K562 (cell line): ENCODE measurements around the gene KRTAP21-2. TPM values are rescaled to one million over a fixed set of nuclear protein-coding genes. Genes with fewer than 3 reads are reported as not detected.

Experiments used
- ATAC-seq: fragments of 200-7000 bp; cut with Tn5 transposase; 3 replicates; pipeline ENCODE4 v1.9.1; 2020; ENCODE audit warnings: moderate library complexity
- BruUV-seq: library from RNA; stranded (reverse); fragments of 400-500 nt; replicated peaks from 2 replicates; lab custom pipeline; 2021; lab: Mats Ljungman, UMichigan
- CTCF ChIA-PET: fragments of 300-600 bp; formaldehyde crosslinking; extraction: SDS; loops from one replicate; lab custom pipeline; 2021; ENCODE audit warnings: low intra/inter-chr PET ratio; lab: Yijun Ruan, JAX
- POLR2A ChIA-PET: fragments of 300-600, 350-650 bp; sonication (Branson Sonifier 250); formaldehyde crosslinking; extraction: SDS; loops from one replicate; lab custom pipeline; 2021; ENCODE audit warnings: antibody characterized with exemption, inconsistent platforms; lab: Yijun Ruan, JAX
- DNase-seq, 4 experiments: peaks; one replicate each; pipeline versions ENCODE4 v3.0.0 to v3.0.0-alpha.2; 2011 to 2018; ENCODE audit warnings: low spot score in 3 of 4, mixed read lengths in 3 of 4; ENCODE audit errors: extremely low read depth in 1 of 4
- FAIRE-seq: peaks from 2 replicates; lab custom pipeline; 2011; peaks lifted over from hg19 to GRCh38; lab: Jason Lieb, UNC
- H2AFZ ChIP-seq: 2 replicates; pipeline ENCODE4 v1.6.0; 2011; ENCODE audit warnings: low read depth, low read length, control low read depth, inconsistent platforms
- H3K27ac ChIP-seq: fragments of 200-600 bp; 3 replicates; pipeline ENCODE4 v1.8.0; 2011; ENCODE audit warnings: low read depth, mild to moderate bottlenecking, control low read depth, inconsistent platforms, low read length, moderate library complexity, mixed read lengths; ENCODE audit errors: extremely low read depth
- H3K27me3 ChIP-seq, 2 experiments: fragments of 300-600 bp in 1 of 2; 2 replicates in 1 of 2; 3 replicates in 1 of 2; pipeline versions ENCODE4 v1.6.0 to v1.8.0; 2011; ENCODE audit warnings: inconsistent platforms in 2 of 2, low read length in 2 of 2, mild to moderate bottlenecking in 1 of 2, mixed read lengths in 1 of 2, moderate library complexity in 1 of 2; ENCODE audit not compliant: control insufficient read depth in 2 of 2, insufficient read depth in 2 of 2
- H3K36me3 ChIP-seq: fragments of 300-600 bp; 3 replicates; pipeline ENCODE4 v1.8.0; 2011; ENCODE audit warnings: mild to moderate bottlenecking, low read length, inconsistent platforms; ENCODE audit not compliant: control insufficient read depth, insufficient read depth
- H3K4me1 ChIP-seq, 2 experiments: fragments of 200-600 bp in 1 of 2; replicated peaks in 1 of 2; 2 replicates in 1 of 2; 3 replicates in 1 of 2; pipeline versions ENCODE4 v1.5.1 to v1.8.0; 2011; ENCODE audit warnings: inconsistent platforms in 2 of 2, low read length in 2 of 2, mild to moderate bottlenecking in 1 of 2, mixed read lengths in 1 of 2, moderate library complexity in 1 of 2; ENCODE audit not compliant: control insufficient read depth in 2 of 2, insufficient read depth in 2 of 2
- H3K4me2 ChIP-seq: 2 replicates; pipeline ENCODE4 v1.6.1; 2011; ENCODE audit warnings: low read length, control low read depth, inconsistent platforms, mixed read lengths; ENCODE audit not compliant: insufficient read depth
- H3K4me3 ChIP-seq: fragments of 200-600 bp; sonication (generic), shearing (Covaris generic); 2 replicates; pipeline ENCODE4 v1.5.1; 2016; ENCODE audit warnings: control low read depth, inconsistent platforms
- H3K79me2 ChIP-seq: fragments of 200-600 bp; 3 replicates; pipeline ENCODE4 v1.8.0; 2011; ENCODE audit warnings: low read length, inconsistent platforms; ENCODE audit not compliant: control insufficient read depth, insufficient read depth
- H3K9ac ChIP-seq, 2 experiments: 2 replicates each; pipeline versions ENCODE4 v1.6.0 to v1.6.1; 2011; ENCODE audit warnings: low read depth in 2 of 2, low read length in 2 of 2, control low read depth in 1 of 2, inconsistent platforms in 1 of 2, mild to moderate bottlenecking in 1 of 2, mixed read lengths in 1 of 2; ENCODE audit not compliant: insufficient read depth in 1 of 2
- H3K9me1 ChIP-seq: one replicate; pipeline ENCODE4 v1.6.0; 2011; ENCODE audit warnings: inconsistent platforms, mild to moderate bottlenecking, low read length, moderate library complexity; ENCODE audit not compliant: control insufficient read depth, insufficient read depth
- H3K9me3 ChIP-seq: replicated peaks from 2 replicates; pipeline ENCODE4 v1.5.1; 2011; ENCODE audit warnings: low read depth, low read length, inconsistent platforms; ENCODE audit not compliant: control insufficient read depth, insufficient read depth
- H4K20me1 ChIP-seq: replicated peaks from 2 replicates; pipeline ENCODE4 v1.6.1; 2011; ENCODE audit warnings: low read length, inconsistent platforms, mixed read lengths; ENCODE audit not compliant: control insufficient read depth, insufficient read depth
- AFF4 ChIP-seq: sonication (generic); formaldehyde crosslinking; IDR thresholded peaks from 2 replicates; pipeline ENCODE4 v1.8.0; 2023; ENCODE audit warnings: mild to moderate bottlenecking, missing genetic modification reagents
- ATF1 ChIP-seq, 2 experiments: fragments of 450-650 bp in 1 of 2; IDR thresholded peaks; 2 replicates each; pipeline ENCODE4 v1.6.1; 2016; ENCODE audit warnings: missing compliant biosample characterization in 1 of 2, missing genetic modification characterization in 1 of 2
- BCLAF1 ChIP-seq, 2 experiments: fragments of 450-650 bp in 1 of 2; IDR thresholded peaks; 2 replicates each; pipeline ENCODE4 v1.6.1; 2011 to 2017; ENCODE audit warnings: low read depth in 2 of 2, antibody characterized with exemption in 1 of 2, borderline replicate concordance in 1 of 2, low read length in 1 of 2, mild to moderate bottlenecking in 1 of 2, mixed read lengths in 1 of 2; ENCODE audit not compliant: control insufficient read depth in 1 of 2
- ESRRB ChIP-seq: fragments of 250-450 bp; sonication (Bioruptor Pico); IDR thresholded peaks from 2 replicates; pipeline ENCODE4 v1.5.0; 2020; ENCODE audit warnings: mild to moderate bottlenecking, moderate library complexity, borderline replicate concordance
- RBM22 ChIP-seq: fragments of 200-400 bp; formaldehyde crosslinking; IDR thresholded peaks from 2 replicates; pipeline ENCODE4 v1.6.1; 2018; ENCODE audit warnings: low read length, low read depth; ENCODE audit not compliant: poor library complexity, severe bottlenecking
- TEAD2 ChIP-seq: fragments of 450-650 bp; IDR thresholded peaks from 2 replicates; pipeline ENCODE4 v1.6.1; 2016; ENCODE audit warnings: missing genetic modification characterization, control low read depth, missing compliant biosample characterization
- TEAD4 ChIP-seq, 2 experiments: sonication (generic) in 1 of 2; formaldehyde crosslinking in 1 of 2; IDR thresholded peaks; 2 replicates each; pipeline versions ENCODE4 v1.6.1 to v1.8.0; 2012 to 2022; ENCODE audit warnings: borderline replicate concordance in 1 of 2, inconsistent platforms in 1 of 2, low read length in 1 of 2, mild to moderate bottlenecking in 1 of 2, missing genetic modification reagents in 1 of 2
- ZBTB49 ChIP-seq: sonication (generic); formaldehyde crosslinking; IDR thresholded peaks from 2 replicates; pipeline ENCODE4 v1.8.0; 2022; ENCODE audit warnings: missing genetic modification reagents, mild to moderate bottlenecking, borderline replicate concordance
- ZNF717 ChIP-seq: fragments of 250-450 bp; sonication (Bioruptor Pico); IDR thresholded peaks from 2 replicates; pipeline ENCODE4 v1.5.0; 2021
- WGBS: fragments of 100-300 bp; shearing (Covaris generic); methylation state at CpG from one replicate; pipeline ENCODE4 v1.1.6; 2016; ENCODE audit warnings: low coverage, mixed read lengths; ENCODE audit not compliant: insufficient coverage; ENCODE audit errors: missing lambda C conversion rate; 5-methylcytosine and 5-hydroxymethylcytosine counted together
- in situ Hi-C: fragments of 300-500 bp; cut with MboI; formaldehyde crosslinking; loops from 4 replicates; pipeline ENCODE4 v1.15.0; 2018; ENCODE audit warnings: inconsistent platforms, mixed read lengths
- intact Hi-C: fragments of 100-400 bp; cut with micrococcal nuclease; formaldehyde crosslinking; loops from 2 replicates; pipeline ENCODE4 v1.14.2; 2022
- polyA plus RNA-seq, 8 experiments: library from polyadenylated mRNA; depleted of rRNA in 4 of 8; stranded (reverse) in 5 of 8; unstranded in 3 of 8; fragments of >200 nt; fragmentation: Nextera tagmentation in 2 of 8; fragmentation: Illumina TruSeq in 1 of 8; extraction: Ambion mirVana in 2 of 8; extraction: Trizol in 1 of 8; gene quantifications; 2 replicates each; pipeline versions ENCODE4 v1.2.1 to v1.2.3, GENCODE V29; 2011 to 2014; ENCODE audit warnings: inconsistent platforms in 1 of 8, missing spikeins in 1 of 8
- total RNA-seq, 7 experiments: library from RNA; depleted of rRNA in 6 of 7; stranded (reverse); fragments of >200 nt in 6 of 7; fragmentation: Illumina TruSeq in 2 of 7; extraction: Trizol in 2 of 7; gene quantifications; 2 replicates each; pipeline versions ENCODE4 v1.2.1 to v1.2.3, GENCODE V29; 2011 to 2021; ENCODE audit warnings: low replicate concordance in 1 of 7
- TF ChIP-seq, protein P1 (sequence below), 3 experiments: fragments of 200-800 bp in 1 of 3; sonication (Bioruptor generic) in 1 of 3; sonication (generic) in 1 of 3; formaldehyde crosslinking in 1 of 3; IDR thresholded peaks; 2 replicates each; pipeline versions ENCODE4 v1.6.1 to v1.8.0; 2016 to 2022; ENCODE audit warnings: mild to moderate bottlenecking in 2 of 3, missing compliant biosample characterization in 2 of 3, missing genetic modification characterization in 2 of 3, missing genetic modification reagents in 1 of 3

KRTAP21-2 gene
- total and polyA plus RNA-seq, 9 of the 15 experiments (the other 6 are each of a cell fraction or from before 2014, with no cell fraction given), result not detected

- Histone ChIP-seq H3K9ac (no peak overlapping the region), H3K4me2 (no peak overlapping the region), H4K20me1 (no peaks in the 10 kb centered on the region), H3K27me3 (no peaks in the 10 kb centered on the region), H3K4me3 (no peak overlapping the region), H3K79me2 (no peaks in the 10 kb centered on the region), H3K4me1 (no peaks in the 10 kb centered on the region), H3K27ac (no peak overlapping the region), H3K36me3 (no peaks in the 10 kb centered on the region), H3K9me3 (no peaks in the 10 kb centered on the region; the same call in 1 of the 2 replicates), H3K9me1 (no peaks in the 10 kb centered on the region), H2AFZ (no peak overlapping the region)
- FAIRE-seq, result no peak
- no peak for DNase-seq
- in situ Hi-C loops, result no loop called here
- WGBS, result 0% methylated on average over 1 of the region's 1 CpG
- POLR2A ChIA-PET, result no interaction called here
- CTCF ChIA-PET, result no interaction called here
- no peak for ATAC-seq
- intact Hi-C loops, result no loop called here
- no TSS peak for BruUV-seq
- TF ChIP-seq TEAD4 (IDR thresholded peaks at IDR 0.05; ENCODE audit: low read length) (no peak), TEAD4 (CRISPR knock-in tag; IDR thresholded peaks at IDR 0.05; ENCODE audit: borderline replicate concordance) (no peak), ZBTB49 (CRISPR knock-in tag) (no peak), ZNF717 (CRISPR knock-in tag) (no peak), AFF4 (CRISPR knock-in tag) (no peak), TEAD2 (no peak), BCLAF1 (IDR thresholded peaks at IDR 0.05; ENCODE audit: borderline replicate concordance in 1 of 2, control insufficient read depth in 1 of 2, low read depth in 2 of 2, low read length in 1 of 2) (no peak), ATF1 (CRISPR knock-in tag; IDR thresholded peaks at IDR 0.05) (no peak), ATF1 (tag; IDR thresholded peaks at IDR 0.05) (no peak), RBM22 (no peak), ESRRB (CRISPR knock-in tag) (no peak)
- TF ChIP-seq, protein P1, sequence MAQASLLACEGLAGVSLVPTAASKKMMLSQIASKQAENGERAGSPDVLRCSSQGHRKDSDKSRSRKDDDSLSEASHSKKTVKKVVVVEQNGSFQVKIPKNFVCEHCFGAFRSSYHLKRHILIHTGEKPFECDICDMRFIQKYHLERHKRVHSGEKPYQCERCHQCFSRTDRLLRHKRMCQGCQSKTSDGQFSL (CRISPR knock-in tag; IDR thresholded peaks at IDR 0.05), result no peak
- TF ChIP-seq, protein P1 (tag; IDR thresholded peaks at IDR 0.05), result no peak
Observed at GRCh38 chr21:30779249-30779648, 32.2 kb upstream of the KRTAP21-2 start.
